ENCODE results near the gene BRIX1. TPM values are rescaled to one million over a fixed set of nuclear protein-coding genes. Genes with fewer than 3 reads are reported as not detected.

Gene BRIX1
- total RNA-seq (10 to 100 TPM; 17.8 to 27.2 (median 22.0) TPM), polyA plus RNA-seq (10 to 100 TPM; 20.5 to 28.3 (median 27.8) TPM)
- long read RNA-seq, donor 1, transcript BRIX1-201 (10 exons, 1,926 nt), result major isoform, 17 of 21 reads
- long read RNA-seq, donor 1, partial matches to known transcripts, result 0 of 21 reads
- long read RNA-seq, donor 1, other reads (novel, unspliced or antisense), result 0 of 21 reads
- long read RNA-seq, donor 2, transcript BRIX1-201 (10 exons, 1,926 nt), result major isoform, 16 of 21 reads
- long read RNA-seq, donor 2, partial matches to known transcripts, result 5 of 21 reads
- long read RNA-seq, donor 2, other reads (novel, unspliced or antisense), result 0 of 21 reads

GRCh38 chr5:34915139-34915855, at the start of gene BRIX1, which contains the start of gene RAD1:
Gene BRIX1, plus strand, starts transcription at chr5:34915711. Its CDS starts 28 bp downstream, at chr5:34915739.
Gene RAD1, minus strand, starts transcription at chr5:34915504. Its CDS starts 612 bp downstream, at chr5:34914892.
- H3K4me1 ChIP-seq, result peaks cover 24 to 56% (median 42%) of the 10 kb centered on the region in 6 donors
- TF ChIP-seq POLR2AphosphoS5 (IDR thresholded peaks at IDR 0.05), result peak; percentile 97 to 99 (median 98)
- peak in 7 of 11 experiments; percentile 16 to 56 (median 38) for TF ChIP-seq CTCF (IDR thresholded peaks at IDR 0.05 in 8 of 11, conservative IDR thresholded peaks at IDR 0.05 in 3 of 11)
- peak in 2 of 3 donors; percentile 16 to 62 for TF ChIP-seq POLR2A (IDR thresholded peaks at IDR 0.05)
- H3K4me3 ChIP-seq, result peak within 1 kb of the TSS; percentile 79 to 98 (median 96)
- peaks cover 0 to 51% (median 30%) of the 10 kb centered on the region in 6 donors for H3K36me3 ChIP-seq
- no peaks in the 10 kb centered on the region for H3K9me3 ChIP-seq
- no peaks in the 10 kb centered on the region for H3K27me3 ChIP-seq (replicated peaks in 1 of 7)
- peak; percentile 100 for DNase-seq
- H3K27ac ChIP-seq, result peak within 1 kb of the TSS; percentile 86 to 93 (median 90)
- intact Hi-C loops (cut with DNase I; ENCODE audit: low total_unique reads), result no loop called here
- WGBS, 5 donors, result 0% methylated on average over 46 to 67 of the region's 67 CpGs

GRCh38 chr5:34866989-34867471, 48.5 kb upstream of the BRIX1 start:
- no peak for DNase-seq
- Histone ChIP-seq H3K36me3 (no peaks in the 10 kb centered on the region), H3K27ac (no peak overlapping the region), H3K4me3 (no peak overlapping the region), H3K4me1 (peaks cover 0 to 11% (median 4%) of the 10 kb centered on the region in 6 donors), H3K27me3 (replicated peaks in 1 of 7) (no peaks in the 10 kb centered on the region), H3K9me3 (no peaks in the 10 kb centered on the region)
- intact Hi-C loops (cut with DNase I; ENCODE audit: low total_unique reads), result no loop called here
- WGBS, 5 donors, result 70 to 82% (median 72%) methylated on average over 3 of the region's 3 CpGs
- TF ChIP-seq POLR2AphosphoS5 (IDR thresholded peaks at IDR 0.05) (no peak), CTCF (IDR thresholded peaks at IDR 0.05 in 8 of 11, conservative IDR thresholded peaks at IDR 0.05 in 3 of 11) (no peak), POLR2A (IDR thresholded peaks at IDR 0.05) (no peak)

GRCh38 chr5:34867660-34868059, 47.9 kb upstream of the BRIX1 start:
- peaks cover 0 to 11% (median 4%) of the 10 kb centered on the region in 6 donors for H3K4me1 ChIP-seq
- H3K36me3 ChIP-seq, result no peaks in the 10 kb centered on the region
- no peak overlapping the region for H3K4me3 ChIP-seq
- 92 to 98% (median 94%) methylated on average over 3 of the region's 3 CpGs for WGBS, 5 donors
- H3K27ac ChIP-seq, result no peak overlapping the region
- H3K27me3 ChIP-seq (replicated peaks in 1 of 7), result no peaks in the 10 kb centered on the region
- intact Hi-C loops (cut with DNase I; ENCODE audit: low total_unique reads), result no loop called here
- H3K9me3 ChIP-seq, result no peaks in the 10 kb centered on the region
- no peak for DNase-seq
- TF ChIP-seq POLR2AphosphoS5 (IDR thresholded peaks at IDR 0.05), result no peak
- no peak for TF ChIP-seq POLR2A (IDR thresholded peaks at IDR 0.05)
- no peak for TF ChIP-seq CTCF (IDR thresholded peaks at IDR 0.05 in 8 of 11, conservative IDR thresholded peaks at IDR 0.05 in 3 of 11)

GRCh38 chr5:34868791-34869190, 46.7 kb upstream of the BRIX1 start:
- WGBS, 5 donors, result 77 to 96% (median 86%) methylated on average over 1 of the region's 1 CpG
- DNase-seq, result no peak
- Histone ChIP-seq H3K27ac (no peak overlapping the region), H3K4me3 (no peak overlapping the region), H3K27me3 (replicated peaks in 1 of 7) (no peaks in the 10 kb centered on the region), H3K4me1 (peaks cover 0 to 6% (median 1%) of the 10 kb centered on the region in 6 donors), H3K9me3 (no peaks in the 10 kb centered on the region), H3K36me3 (no peaks in the 10 kb centered on the region)
- intact Hi-C loops (cut with DNase I; ENCODE audit: low total_unique reads), result no loop called here
- TF ChIP-seq POLR2AphosphoS5 (IDR thresholded peaks at IDR 0.05) (no peak), CTCF (IDR thresholded peaks at IDR 0.05 in 8 of 11, conservative IDR thresholded peaks at IDR 0.05 in 3 of 11) (no peak), POLR2A (IDR thresholded peaks at IDR 0.05) (no peak)
